HCT116 (cell line): ENCODE data around the gene ENPP4. TPM values are rescaled to one million over a fixed set of nuclear protein-coding genes. Genes with fewer than 3 reads are reported as not detected.

Experiments
- ATAC-seq: fragments of 200-7000 bp; cut with Tn5 transposase; 2 replicates; pipeline ENCODE4 v1.9.1; 2020; ENCODE audit warnings: mild to moderate bottlenecking, moderate library complexity
- BruUV-seq: library from RNA; stranded (reverse); fragments of 400-500 nt; replicated peaks from 2 replicates; lab custom pipeline; 2021; lab: Mats Ljungman, UMichigan
- CTCF ChIA-PET: fragments of 300-600 bp; sonication (Branson Sonifier 250); formaldehyde crosslinking; loops from one replicate; lab custom pipeline; 2021; ENCODE audit warnings: antibody characterized with exemption; lab: Charles Lee
- POLR2A ChIA-PET: fragments of 300-600, 350-600 bp; sonication (Branson Sonifier 250); formaldehyde crosslinking; loops from one replicate; lab custom pipeline; 2021; ENCODE audit warnings: antibody characterized with exemption; lab: Charles Lee
- RAD21 ChIA-PET, 2 experiments: fragments of 300-600 bp; sonication (Branson Sonifier 250); formaldehyde crosslinking; loops; one replicate each; lab custom pipeline; 2023; ENCODE audit warnings: low total read pairs in 2 of 2; ENCODE audit not compliant: uncharacterized antibody in 2 of 2, unreplicated experiment in 2 of 2, low non-redundant PET in 1 of 2; lab: Charles Lee
- DNase-seq: peaks from one replicate; pipeline ENCODE4 v3.0.0-alpha.2; 2010; ENCODE audit warnings: low read depth, low spot score
- H2AFZ ChIP-seq: fragments of 200-600 bp; shearing (Covaris generic), sonication (generic); 2 replicates; pipeline ENCODE4 v1.6.1; 2017; ENCODE audit warnings: low read depth, mixed run types, mixed read lengths, antibody characterized with exemption, low read length; ENCODE audit not compliant: poor library complexity, severe bottlenecking
- H3K27ac ChIP-seq: 2 replicates; pipeline ENCODE4 v1.5.1; 2012; ENCODE audit warnings: low read depth, low read length
- H3K27me3 ChIP-seq: fragments of 200-600 bp; sonication (generic); 2 replicates; pipeline ENCODE4 v1.6.1; 2016; ENCODE audit warnings: mixed run types, low read length, mixed read lengths; ENCODE audit not compliant: insufficient read depth
- H3K36me3 ChIP-seq, 2 experiments: fragments of 200-500 bp in 1 of 2; fragments of 200-600 bp in 1 of 2; sonication (Bioruptor generic) in 1 of 2; sonication (generic) in 1 of 2; 2 replicates each; pipeline versions ENCODE4 v1.5.1 to v1.6.1; 2014 to 2016; ENCODE audit warnings: low read length in 2 of 2, inconsistent platforms in 1 of 2, mixed read lengths in 1 of 2, mixed run types in 1 of 2; ENCODE audit not compliant: insufficient read depth in 2 of 2, control insufficient read depth in 1 of 2
- H3K4me1 ChIP-seq, 2 experiments: fragments of 200-600 bp in 1 of 2; sonication (generic) in 1 of 2; 2 replicates each; pipeline versions ENCODE4 v1.5.1 to v1.6.1; 2012 to 2017; ENCODE audit warnings: low read length in 2 of 2, inconsistent platforms in 1 of 2, mild to moderate bottlenecking in 1 of 2, mixed read lengths in 1 of 2, mixed run types in 1 of 2, moderate library complexity in 1 of 2; ENCODE audit not compliant: insufficient read depth in 2 of 2, control insufficient read depth in 1 of 2
- H3K4me2 ChIP-seq: fragments of 200-600 bp; sonication (generic); 2 replicates; pipeline ENCODE4 v1.6.1; 2017; ENCODE audit warnings: mixed run types, low read length, mixed read lengths
- H3K4me3 ChIP-seq, 2 experiments: fragments of 200-600 bp in 1 of 2; sonication (generic) in 1 of 2; replicated peaks in 1 of 2; 2 replicates each; pipeline ENCODE4 v1.5.1; 2011 to 2016; ENCODE audit warnings: low read length in 2 of 2, control low read depth in 1 of 2, low read depth in 1 of 2, mild to moderate bottlenecking in 1 of 2, mixed read lengths in 1 of 2, mixed run types in 1 of 2
- H3K79me2 ChIP-seq: fragments of 200-600 bp; sonication (generic); 2 replicates; pipeline ENCODE4 v1.6.1; 2017; ENCODE audit warnings: mild to moderate bottlenecking, mixed run types, low read length, moderate library complexity, mixed read lengths; ENCODE audit not compliant: insufficient read depth
- H3K9ac ChIP-seq: fragments of 200-600 bp; sonication (generic); 2 replicates; pipeline ENCODE4 v1.6.1; 2016; ENCODE audit warnings: low read length, mixed read lengths
- H3K9me2 ChIP-seq: fragments of 200-600 bp; sonication (generic), shearing (Covaris generic); 2 replicates; pipeline ENCODE4 v1.6.1; 2017; ENCODE audit warnings: mixed run types, mild to moderate bottlenecking, moderate library complexity; ENCODE audit not compliant: insufficient read depth
- H3K9me3 ChIP-seq, 2 experiments: fragments of 200-500 bp in 1 of 2; fragments of 200-600 bp in 1 of 2; sonication (Bioruptor generic) in 1 of 2; sonication (generic) in 1 of 2; 2 replicates each; pipeline ENCODE4 v1.6.1; 2014 to 2017; ENCODE audit warnings: low read length in 2 of 2, mixed read lengths in 2 of 2, inconsistent platforms in 1 of 2, low read depth in 1 of 2, mild to moderate bottlenecking in 1 of 2, mixed run types in 1 of 2, moderate library complexity in 1 of 2; ENCODE audit not compliant: control insufficient read depth in 1 of 2, insufficient read depth in 1 of 2
- H4K20me1 ChIP-seq: fragments of 200-600 bp; sonication (generic), shearing (Covaris generic); 2 replicates; pipeline ENCODE4 v1.6.1; 2017; ENCODE audit warnings: mixed run types, mild to moderate bottlenecking, moderate library complexity; ENCODE audit not compliant: insufficient read depth
- ELF1 ChIP-seq: IDR thresholded peaks from 2 replicates; pipeline ENCODE4 v1.6.1; 2012; ENCODE audit warnings: low read depth, borderline replicate concordance
- EZH2 ChIP-seq: fragments of 200-600 bp; sonication (generic); IDR thresholded peaks from 2 replicates; pipeline ENCODE4 v1.6.1; 2017; ENCODE audit warnings: antibody characterized with exemption, mixed run types
- EZH2phosphoT487 ChIP-seq: fragments of 200-600 bp; IDR thresholded peaks from 2 replicates; pipeline ENCODE4 v1.6.1; 2018; ENCODE audit warnings: antibody characterized with exemption, borderline replicate concordance
- JUND ChIP-seq: IDR thresholded peaks from 2 replicates; pipeline ENCODE4 v1.6.1; 2012
- POLR2A ChIP-seq: IDR thresholded peaks from 2 replicates; pipeline ENCODE4 v1.7.0; 2011; ENCODE audit warnings: borderline replicate concordance; ENCODE audit not compliant: insufficient read depth, insufficient read length; ENCODE audit errors: extremely low read depth
- RAD21 ChIP-seq: IDR thresholded peaks from 2 replicates; pipeline ENCODE4 v1.6.1; 2012; ENCODE audit warnings: low read depth, mild to moderate bottlenecking
- SIN3A ChIP-seq: IDR thresholded peaks from 2 replicates; pipeline ENCODE4 v1.6.1; 2012; ENCODE audit warnings: low read depth
- SP1 ChIP-seq: IDR thresholded peaks from 2 replicates; pipeline ENCODE4 v1.6.1; 2012; ENCODE audit warnings: low read depth
- SRF ChIP-seq: IDR thresholded peaks from 2 replicates; pipeline ENCODE4 v1.6.1; 2012; ENCODE audit warnings: low read depth
- YY1 ChIP-seq: IDR thresholded peaks from 2 replicates; pipeline ENCODE4 v1.6.1; 2011; ENCODE audit warnings: low read length, low read depth, moderate library complexity, mild to moderate bottlenecking; ENCODE audit not compliant: insufficient replicate concordance; ENCODE audit errors: extremely low read depth
- ZBTB33 ChIP-seq: IDR thresholded peaks from 2 replicates; pipeline ENCODE4 v1.6.1; 2011; ENCODE audit warnings: mild to moderate bottlenecking, low read length, moderate library complexity; ENCODE audit not compliant: insufficient replicate concordance; ENCODE audit errors: extremely low read depth
- ZFX ChIP-seq: fragments of 450-650 bp; IDR thresholded peaks from 2 replicates; pipeline ENCODE4 v1.6.1; 2017
- ZNF274 ChIP-seq: fragments of 200-500 bp; sonication (Bioruptor generic); IDR thresholded peaks from 2 replicates; pipeline ENCODE4 v1.6.1; 2014; ENCODE audit warnings: mild to moderate bottlenecking, low read depth, low read length, inconsistent platforms
- intact Hi-C: fragments of 100-400 bp; cut with micrococcal nuclease; formaldehyde crosslinking; loops from 2 replicates; pipeline ENCODE4 v1.10.0; 2022
- total RNA-seq: library from RNA; stranded (reverse); gene quantifications from one replicate; pipeline ENCODE4 v1.2.1, GENCODE V29; 2021; ENCODE audit not compliant: unreplicated experiment
- TF ChIP-seq, protein P1 (sequence below): IDR thresholded peaks from 2 replicates; pipeline ENCODE4 v1.6.1; 2012

ENPP4 gene
- total RNA-seq, 1 experiment from 2014 or later, result 9.6 TPM

- no peak for TF ChIP-seq RAD21
- TF ChIP-seq SP1, result no peak
- TF ChIP-seq EZH2phosphoT487, result no peak
- no peak for TF ChIP-seq YY1
- no peak for TF ChIP-seq SRF
- TF ChIP-seq, protein P1, sequence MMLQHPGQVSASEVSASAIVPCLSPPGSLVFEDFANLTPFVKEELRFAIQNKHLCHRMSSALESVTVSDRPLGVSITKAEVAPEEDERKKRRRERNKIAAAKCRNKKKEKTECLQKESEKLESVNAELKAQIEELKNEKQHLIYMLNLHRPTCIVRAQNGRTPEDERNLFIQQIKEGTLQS, result no peak
- no peak for TF ChIP-seq EZH2
- TF ChIP-seq ELF1, result no peak
- no peak for TF ChIP-seq SIN3A
- TF ChIP-seq ZNF274, result no peak
- no peak for TF ChIP-seq ZFX
- TF ChIP-seq JUND, result no peak
- TF ChIP-seq, all 23 proteins: peak for 0
These were observed 42.4 kb downstream of the ENPP4 start (continued) for GRCh38 chr6:46172176-46172575.

GRCh38 chr6:46174904-46175303 is 45.1 kb downstream of the ENPP4 start:
- BruUV-seq, result no TSS peak
- POLR2A ChIA-PET, result no interaction called here
- CTCF ChIA-PET, result no interaction called here
- TF ChIP-seq ZBTB33 (no peak), POLR2A (no peak), EZH2 (no peak), YY1 (no peak), SP1 (no peak)
- TF ChIP-seq, all 23 proteins: peak for 0
- RAD21 ChIA-PET, result no interaction called here
- H3K27me3 ChIP-seq, result no peaks in the 10 kb centered on the region
- H3K9me2 ChIP-seq, result no peaks in the 10 kb centered on the region; the same call in 1 of the 2 replicates
- H3K36me3 ChIP-seq, result no peaks in the 10 kb centered on the region
- H3K4me2 ChIP-seq, result no peak overlapping the region
- H3K4me3 ChIP-seq, result no peak overlapping the region
- peaks cover 0 to 9% of the 10 kb centered on the region in 2 experiments; a peak in 3 of 4 replicates for H3K4me1 ChIP-seq
- ATAC-seq (no peak), DNase-seq (no peak)
- intact Hi-C loops, result no loop called here
- no peaks in the 10 kb centered on the region for H4K20me1 ChIP-seq
- no peaks in the 10 kb centered on the region for H3K9me3 ChIP-seq
- H2AFZ ChIP-seq, result no peak overlapping the region
- H3K27ac ChIP-seq, result no peak overlapping the region
- H3K9ac ChIP-seq, result no peak overlapping the region
- H3K79me2 ChIP-seq, result no peaks in the 10 kb centered on the region
